Osteoblast (primary cell): Measurements from ENCODE around the gene VAV2. TPM values are rescaled to one million over a fixed set of nuclear protein-coding genes. Genes with fewer than 3 reads are reported as not detected.
A peak's percentile ranks its signal among the peaks of the same experiment; 100 is the strongest.

ENCODE experiments used
- DNase-seq: peaks from one replicate; pipeline ENCODE4 v3.0.0; 2011; ENCODE audit warnings: low spot score, mixed read lengths; ENCODE audit not compliant: insufficient read length; ENCODE audit errors: missing footprints
- H2AFZ ChIP-seq: 2 replicates; pipeline ENCODE4 v1.6.0; 2011; ENCODE audit warnings: mild to moderate bottlenecking, low read length
- H3K27ac ChIP-seq: 2 replicates; pipeline ENCODE4 v1.5.1; 2011; ENCODE audit warnings: mild to moderate bottlenecking, low read depth, low read length, moderate library complexity
- H3K27me3 ChIP-seq: 2 replicates; pipeline ENCODE4 v1.6.0; 2012; ENCODE audit warnings: mild to moderate bottlenecking, control low read depth, inconsistent platforms, low read length, moderate library complexity; ENCODE audit not compliant: insufficient read depth
- H3K36me3 ChIP-seq: 2 replicates; pipeline ENCODE4 v1.5.1; 2011; ENCODE audit warnings: mild to moderate bottlenecking, low read length, control low read depth, moderate library complexity; ENCODE audit not compliant: insufficient read depth
- H3K4me1 ChIP-seq: 2 replicates; pipeline ENCODE4 v1.5.1; 2011; ENCODE audit warnings: mild to moderate bottlenecking, low read length, control low read depth, moderate library complexity; ENCODE audit not compliant: insufficient read depth
- H3K4me2 ChIP-seq: 2 replicates; pipeline ENCODE4 v1.6.0; 2011; ENCODE audit warnings: mild to moderate bottlenecking, low read length; ENCODE audit not compliant: insufficient read depth
- H3K4me3 ChIP-seq: fragments of 200-600 bp; sonication (generic); 3 replicates; pipeline ENCODE4 v1.5.1; 2012; ENCODE audit warnings: mild to moderate bottlenecking, low read length, inconsistent platforms; ENCODE audit not compliant: insufficient read depth
- H3K79me2 ChIP-seq: 2 replicates; pipeline ENCODE4 v1.6.0; 2012; ENCODE audit warnings: mild to moderate bottlenecking, low read length, control low read depth, inconsistent platforms; ENCODE audit not compliant: insufficient read depth
- H3K9me3 ChIP-seq: 2 replicates; pipeline ENCODE4 v1.5.1; 2011; ENCODE audit warnings: low read depth, low read length, control low read depth
- H4K20me1 ChIP-seq: 2 replicates; pipeline ENCODE4 v1.6.0; 2012; ENCODE audit warnings: mild to moderate bottlenecking, low read length, control low read depth; ENCODE audit not compliant: insufficient read depth
- total RNA-seq: library from RNA; depleted of rRNA; stranded (reverse); fragments of >200 nt; gene quantifications from 2 replicates; pipeline ENCODE4 v1.2.3, GENCODE V29; 2012
- TF ChIP-seq, protein P1 (sequence below): IDR thresholded peaks from 2 replicates; pipeline ENCODE4 v1.5.1; 2011; ENCODE audit warnings: mild to moderate bottlenecking, low read depth, low read length, moderate library complexity; ENCODE audit errors: extremely low read depth

VAV2 gene
- total RNA-seq, 1 donor: 8.0 TPM

GRCh38 chr9:133800266-133800665 is 191.9 kb downstream of the VAV2 start:
- Histone ChIP-seq H3K27ac (no peak overlapping the region), H3K4me2 (no peak overlapping the region), H3K79me2 (no peaks in the 10 kb centered on the region), H3K27me3 (no peaks in the 10 kb centered on the region), H3K36me3 (peaks cover 4% of the 10 kb centered on the region), H3K4me1 (peaks cover 5% of the 10 kb centered on the region), H3K4me3 (no peak overlapping the region), H4K20me1 (peaks cover 19% of the 10 kb centered on the region), H2AFZ (no peak overlapping the region), H3K9me3 (no peaks in the 10 kb centered on the region)
- TF ChIP-seq, protein P1, sequence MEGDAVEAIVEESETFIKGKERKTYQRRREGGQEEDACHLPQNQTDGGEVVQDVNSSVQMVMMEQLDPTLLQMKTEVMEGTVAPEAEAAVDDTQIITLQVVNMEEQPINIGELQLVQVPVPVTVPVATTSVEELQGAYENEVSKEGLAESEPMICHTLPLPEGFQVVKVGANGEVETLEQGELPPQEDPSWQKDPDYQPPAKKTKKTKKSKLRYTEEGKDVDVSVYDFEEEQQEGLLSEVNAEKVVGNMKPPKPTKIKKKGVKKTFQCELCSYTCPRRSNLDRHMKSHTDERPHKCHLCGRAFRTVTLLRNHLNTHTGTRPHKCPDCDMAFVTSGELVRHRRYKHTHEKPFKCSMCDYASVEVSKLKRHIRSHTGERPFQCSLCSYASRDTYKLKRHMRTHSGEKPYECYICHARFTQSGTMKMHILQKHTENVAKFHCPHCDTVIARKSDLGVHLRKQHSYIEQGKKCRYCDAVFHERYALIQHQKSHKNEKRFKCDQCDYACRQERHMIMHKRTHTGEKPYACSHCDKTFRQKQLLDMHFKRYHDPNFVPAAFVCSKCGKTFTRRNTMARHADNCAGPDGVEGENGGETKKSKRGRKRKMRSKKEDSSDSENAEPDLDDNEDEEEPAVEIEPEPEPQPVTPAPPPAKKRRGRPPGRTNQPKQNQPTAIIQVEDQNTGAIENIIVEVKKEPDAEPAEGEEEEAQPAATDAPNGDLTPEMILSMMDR: no peak
- no peak for DNase-seq

GRCh38 chr9:133799716-133800115 is 192.4 kb downstream of the VAV2 start:
- Histone ChIP-seq H3K4me3 (no peak overlapping the region), H4K20me1 (peaks cover 22% of the 10 kb centered on the region), H3K27ac (no peak overlapping the region), H3K27me3 (no peaks in the 10 kb centered on the region), H3K4me1 (peaks cover 5% of the 10 kb centered on the region), H2AFZ (no peak overlapping the region), H3K79me2 (no peaks in the 10 kb centered on the region), H3K9me3 (no peaks in the 10 kb centered on the region), H3K36me3 (peaks cover 4% of the 10 kb centered on the region), H3K4me2 (no peak overlapping the region)
- TF ChIP-seq, protein P1: no peak
- no peak for DNase-seq

GRCh38 chr9:133799106-133799505 is 193.0 kb downstream of the VAV2 start:
- TF ChIP-seq, protein P1: no peak
- no peak overlapping the region for H3K4me3 ChIP-seq
- H3K27ac ChIP-seq: no peak overlapping the region
- H3K4me1 ChIP-seq: peaks cover 5% of the 10 kb centered on the region
- H3K36me3 ChIP-seq: peaks cover 8% of the 10 kb centered on the region
- H3K27me3 ChIP-seq: no peaks in the 10 kb centered on the region
- no peaks in the 10 kb centered on the region for H3K79me2 ChIP-seq
- DNase-seq: no peak
- H2AFZ ChIP-seq: no peak overlapping the region
- no peak overlapping the region for H3K4me2 ChIP-seq
- no peaks in the 10 kb centered on the region for H3K9me3 ChIP-seq
- peaks cover 21% of the 10 kb centered on the region for H4K20me1 ChIP-seq

- Histone ChIP-seq H3K36me3 (peaks cover 11% of the 10 kb centered on the region), H3K4me1 (peaks cover 3% of the 10 kb centered on the region), H3K4me2 (no peak overlapping the region), H2AFZ (no peak overlapping the region), H3K79me2 (no peaks in the 10 kb centered on the region), H3K9me3 (no peaks in the 10 kb centered on the region), H3K27ac (no peak overlapping the region), H3K27me3 (no peaks in the 10 kb centered on the region), H3K4me3 (no peak overlapping the region), H4K20me1 (peaks cover 18% of the 10 kb centered on the region)
- DNase-seq: peak; percentile 79
- TF ChIP-seq, protein P1: no peak
These were observed 194.0 kb downstream of the VAV2 start for GRCh38 chr9:133798160-133798559.
